NCI-H1436 (cell line): ENCODE measurements around the gene DYSF.
"Not testable (repeated sequence)": the region's sequence is repeated elsewhere in the genome, so short reads cannot be mapped to it uniquely, and the experiment has no call there.

Experiments used
- DNase-seq: peaks from one replicate; lab custom pipeline; 2025; lab: John Stamatoyannopoulos, UW

Gene DYSF

GRCh38 chr2:71472019-71472418 is 18.7 kb downstream of the DYSF start:
- DNase-seq: no peak

GRCh38 chr2:71473346-71474031 is 20.1 kb downstream of the DYSF start:
- no peak for DNase-seq

GRCh38 chr2:71474116-71474743 is 20.9 kb downstream of the DYSF start:
- no peak for DNase-seq

- DNase-seq: no peak
These were observed 21.5 kb downstream of the DYSF start for GRCh38 chr2:71474744-71475397.

GRCh38 chr2:71476495-71476894 is 23.1 kb downstream of the DYSF start:
- no peak for DNase-seq

GRCh38 chr2:71477231-71477691 is 23.9 kb downstream of the DYSF start:
- no peak for DNase-seq

GRCh38 chr2:71478806-71479205 is 25.4 kb downstream of the DYSF start:
- DNase-seq: no peak

- DNase-seq: no peak
These were observed 25.9 kb downstream of the DYSF start for GRCh38 chr2:71479261-71479660.

- no peak for DNase-seq
These were observed 27.8 kb downstream of the DYSF start for GRCh38 chr2:71481111-71481510.

- DNase-seq: no peak
These were observed 28.7 kb downstream of the DYSF start for GRCh38 chr2:71482055-71482454.

GRCh38 chr2:71483246-71483645 is 29.9 kb downstream of the DYSF start:
- no peak for DNase-seq

- DNase-seq: no peak
These were observed 31.0 kb downstream of the DYSF start for GRCh38 chr2:71484354-71484753.

- DNase-seq: no peak
These were observed 33.7 kb downstream of the DYSF start for GRCh38 chr2:71486881-71487640.

GRCh38 chr2:71491551-71491950 is 38.2 kb downstream of the DYSF start:
- DNase-seq: not testable (repeated sequence)

- DNase-seq: no peak
These were observed 38.8 kb downstream of the DYSF start for GRCh38 chr2:71492112-71492511.

GRCh38 chr2:71494091-71494490 is 40.7 kb downstream of the DYSF start:
- DNase-seq: no peak

GRCh38 chr2:71494523-71495155 is 41.3 kb downstream of the DYSF start:
- no peak for DNase-seq

GRCh38 chr2:71496156-71496770 is 42.9 kb downstream of the DYSF start:
- DNase-seq: no peak

- DNase-seq: no peak
These were observed 44.9 kb downstream of the DYSF start for GRCh38 chr2:71498261-71498701.

GRCh38 chr2:71499691-71500090 is 46.3 kb downstream of the DYSF start:
- DNase-seq: no peak

- DNase-seq: no peak
These were observed 47.2 kb downstream of the DYSF start for GRCh38 chr2:71500426-71501079.
